GM23248 (cell line): Measurements from ENCODE around the gene BCKDHB. TPM values are rescaled to one million over a fixed set of nuclear protein-coding genes. Genes with fewer than 3 reads are reported as not detected.

Source experiments
- DNase-seq: peaks from one replicate; pipeline ENCODE4 v3.0.0-alpha.2; 2015
- H2AFZ ChIP-seq: fragments of 200-600 bp; sonication (generic); 2 replicates; pipeline ENCODE4 v1.6.1; 2016; ENCODE audit warnings: antibody characterized with exemption
- H3F3A ChIP-seq: fragments of 200-600 bp; sonication (generic); 2 replicates; pipeline ENCODE4 v1.6.1; 2016; ENCODE audit warnings: mild to moderate bottlenecking, antibody characterized with exemption, mixed run types; ENCODE audit not compliant: insufficient read depth
- H3K27ac ChIP-seq: fragments of 200-600 bp; sonication (generic); 2 replicates; pipeline ENCODE4 v1.5.1; 2016; ENCODE audit warnings: mild to moderate bottlenecking
- H3K27me3 ChIP-seq: fragments of 200-600 bp; sonication (generic); replicated peaks from 2 replicates; pipeline ENCODE4 v1.6.1; 2016; ENCODE audit warnings: mild to moderate bottlenecking; ENCODE audit not compliant: insufficient read depth
- H3K36me3 ChIP-seq: fragments of 200-600 bp; sonication (generic); 2 replicates; pipeline ENCODE4 v1.6.1; 2016; ENCODE audit warnings: low read depth, mild to moderate bottlenecking
- H3K4me1 ChIP-seq: fragments of 200-600 bp; sonication (generic); 2 replicates; pipeline ENCODE4 v1.6.1; 2016; ENCODE audit warnings: mild to moderate bottlenecking; ENCODE audit not compliant: insufficient read depth
- H3K4me2 ChIP-seq: fragments of 200-600 bp; sonication (generic); one replicate; pipeline ENCODE4 v1.6.1; 2016; ENCODE audit warnings: mild to moderate bottlenecking; ENCODE audit not compliant: unreplicated experiment
- H3K4me3 ChIP-seq: fragments of 200-600 bp; sonication (generic); 2 replicates; pipeline ENCODE4 v1.5.1; 2016; ENCODE audit warnings: mild to moderate bottlenecking
- H3K79me2 ChIP-seq: fragments of 200-600 bp; sonication (generic); 2 replicates; pipeline ENCODE4 v1.6.1; 2016; ENCODE audit warnings: mild to moderate bottlenecking; ENCODE audit not compliant: insufficient read depth
- H3K9ac ChIP-seq: fragments of 200-600 bp; sonication (generic); 2 replicates; pipeline ENCODE4 v1.6.1; 2016; ENCODE audit warnings: mild to moderate bottlenecking
- H3K9me2 ChIP-seq: fragments of 200-600 bp; sonication (generic); 2 replicates; pipeline ENCODE4 v1.6.1; 2016; ENCODE audit warnings: mixed run types, mild to moderate bottlenecking, moderate library complexity; ENCODE audit not compliant: insufficient read depth
- H3K9me3 ChIP-seq: fragments of 200-600 bp; sonication (generic); one replicate; pipeline ENCODE4 v1.6.1; 2017; ENCODE audit warnings: low read depth
- H4K20me1 ChIP-seq: fragments of 200-600 bp; sonication (generic); 2 replicates; pipeline ENCODE4 v1.6.0; 2016; ENCODE audit not compliant: insufficient read depth
- EZH2 ChIP-seq: fragments of 200-600 bp; sonication (generic); IDR thresholded peaks from 2 replicates; pipeline ENCODE4 v1.6.1; 2018; ENCODE audit warnings: antibody characterized with exemption, mild to moderate bottlenecking; ENCODE audit not compliant: insufficient read depth, poor library complexity, severe bottlenecking
- EZH2phosphoT487 ChIP-seq: fragments of 200-600 bp; sonication (generic); IDR thresholded peaks from 2 replicates; pipeline ENCODE4 v1.6.1; 2018; ENCODE audit warnings: antibody characterized with exemption, moderate library complexity, mild to moderate bottlenecking, low read depth; ENCODE audit not compliant: insufficient read depth
- WGBS, 2 experiments: methylation state at CpG; one replicate each; pipeline ENCODE4 v1.1.6; 2015 to 2017; ENCODE audit warnings: low lambda C conversion rate in 2 of 2, low coverage in 1 of 2; ENCODE audit errors: missing lambda C conversion rate in 2 of 2; 5-methylcytosine and 5-hydroxymethylcytosine counted together
- in situ Hi-C: fragments of 300-500 bp; cut with MboI; formaldehyde crosslinking; loops from 2 replicates; pipeline ENCODE4 v1.15.0; 2020
- polyA plus RNA-seq: library from polyadenylated mRNA; unstranded; fragments of >200 nt; fragmentation: Nextera tagmentation; extraction: Ambion mirVana; gene quantifications from 2 replicates; pipeline ENCODE4 v1.2.1, GENCODE V29; 2016
- total RNA-seq: library from RNA; depleted of rRNA; stranded (reverse); fragments of >200 nt; shearing (Covaris generic); gene quantifications from 2 replicates; pipeline ENCODE4 v1.2.3, GENCODE V29; 2014

BCKDHB gene
- total and polyA plus RNA-seq, 2 experiments from 2014 or later: 18.4 to 33.8 TPM

DNA sequence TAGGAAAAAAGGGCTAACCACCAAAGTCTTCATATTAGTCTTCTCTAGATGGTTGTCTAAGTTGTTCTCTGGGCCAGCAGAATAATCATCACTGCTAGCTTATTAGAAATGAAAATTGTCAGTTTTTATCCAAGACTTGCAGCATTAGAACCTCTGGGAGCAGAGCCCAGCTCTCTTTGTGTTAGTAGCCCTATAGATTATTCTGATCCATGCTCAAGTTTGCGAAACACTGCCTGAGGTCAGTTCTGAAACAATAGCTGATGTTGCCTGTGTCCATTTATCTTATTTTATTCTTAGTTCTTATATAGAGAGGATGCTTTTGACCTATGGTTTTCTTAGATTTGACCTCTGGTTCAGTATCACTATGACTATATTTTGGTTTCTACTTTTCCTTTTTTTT, 66.9 kb downstream of the BCKDHB start:
- H3K9ac ChIP-seq: no peak overlapping the region
- H2AFZ ChIP-seq: no peak overlapping the region
- H3K27me3 ChIP-seq: no peaks in the 10 kb centered on the region
- peaks cover 22% of the 10 kb centered on the region for H3F3A ChIP-seq
- DNase-seq: no peak
- TF ChIP-seq EZH2phosphoT487: no peak
- TF ChIP-seq EZH2: no peak
- no peaks in the 10 kb centered on the region; the same call in 1 of the 2 replicates for H3K36me3 ChIP-seq
- H3K4me1 ChIP-seq: peaks cover 31% of the 10 kb centered on the region
- no peaks in the 10 kb centered on the region for H3K79me2 ChIP-seq
- no peak overlapping the region for H3K4me3 ChIP-seq
- no peaks in the 10 kb centered on the region for H3K9me3 ChIP-seq
- no peaks in the 10 kb centered on the region for H3K9me2 ChIP-seq
- 97 to 100% methylated on average over 1 of the region's 1 CpG for WGBS, 2 experiments
- no peak overlapping the region for H3K4me2 ChIP-seq
- no peak overlapping the region for H3K27ac ChIP-seq
- in situ Hi-C loops: no loop called here
- no peaks in the 10 kb centered on the region for H4K20me1 ChIP-seq

DNA sequence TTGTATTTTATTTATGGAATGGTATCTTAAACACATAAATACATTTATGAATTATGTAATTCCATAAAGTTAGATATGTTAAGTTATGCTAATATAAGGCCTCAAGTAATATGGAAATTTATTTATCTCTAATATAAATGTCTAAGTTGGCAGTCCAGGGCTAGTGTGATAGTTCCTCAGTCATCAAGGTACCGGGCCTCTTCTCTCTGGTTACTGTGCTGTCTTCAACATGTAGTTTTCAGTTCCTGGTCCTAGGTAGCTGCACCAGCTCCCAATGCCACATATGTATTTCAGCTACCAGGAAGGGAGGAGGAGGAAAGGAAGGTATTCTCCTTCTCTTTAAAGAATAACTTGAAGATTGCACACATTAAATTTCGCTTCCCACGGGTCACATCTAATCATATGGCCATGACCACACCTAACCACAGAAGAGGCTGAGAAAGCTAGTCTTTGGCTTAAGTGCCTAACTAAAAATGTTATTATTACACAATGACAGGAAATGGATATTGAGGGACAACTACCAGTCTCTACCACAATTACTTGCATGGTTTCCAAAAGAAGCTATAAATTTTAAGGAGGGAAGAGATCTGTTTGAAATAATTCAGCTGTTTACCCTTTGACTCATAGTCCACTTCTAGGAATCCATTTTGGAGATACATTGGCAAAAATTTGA, 68.6 kb downstream of the BCKDHB start:
- Histone ChIP-seq H3K9me3 (no peaks in the 10 kb centered on the region), H3K4me1 (peaks cover 34% of the 10 kb centered on the region), H3K36me3 (no peaks in the 10 kb centered on the region; the same call in 1 of the 2 replicates), H3K27me3 (no peaks in the 10 kb centered on the region), H3K4me2 (peak overlapping the region; percentile 53), H3K79me2 (no peaks in the 10 kb centered on the region), H3F3A (peaks cover 22% of the 10 kb centered on the region), H4K20me1 (no peaks in the 10 kb centered on the region), H3K9me2 (no peaks in the 10 kb centered on the region), H3K4me3 (no peak overlapping the region), H3K27ac (peak overlapping the region; percentile 65), H2AFZ (peak overlapping the region; percentile 44; the same call in 1 of the 2 replicates), H3K9ac (no peak overlapping the region)
- TF ChIP-seq EZH2phosphoT487 (peak; percentile 80; the same call in 1 of the 2 replicates), EZH2 (no peak)
- WGBS, 2 experiments: 43 to 45% methylated on average over 3 of the region's 3 CpGs
- in situ Hi-C loops: no loop called here
- peak; percentile 77 for DNase-seq

DNA sequence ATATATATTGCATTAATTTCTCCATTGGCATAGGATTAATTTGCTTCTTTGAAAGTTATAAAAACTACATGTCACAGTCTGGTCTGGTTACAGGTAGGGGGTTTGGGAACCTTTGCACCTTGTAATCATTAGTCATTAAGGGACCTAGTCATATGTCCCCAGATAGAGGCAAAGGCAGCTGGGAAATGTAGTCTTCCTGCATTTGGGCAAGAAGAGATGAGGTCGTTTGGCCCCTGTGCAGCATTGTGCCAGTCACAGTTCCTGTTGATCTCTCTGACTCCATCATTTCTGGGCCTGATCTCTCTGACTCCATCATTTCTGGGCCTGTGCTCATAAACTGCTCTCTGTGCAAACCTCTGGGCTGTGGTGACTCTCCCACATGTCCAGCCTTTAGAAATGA, 73.2 kb downstream of the BCKDHB start:
- DNase-seq: peak; percentile 12
- no peaks in the 10 kb centered on the region for H3K27me3 ChIP-seq
- H3K9ac ChIP-seq: no peak overlapping the region
- H3K9me2 ChIP-seq: no peaks in the 10 kb centered on the region; the same call in 1 of the 2 replicates
- 0 to 26% methylated on average over 1 of the region's 1 CpG for WGBS, 2 experiments
- no peaks in the 10 kb centered on the region for H3K9me3 ChIP-seq
- in situ Hi-C loops: no loop called here
- no peak overlapping the region for H3K4me3 ChIP-seq
- H3K27ac ChIP-seq: no peak overlapping the region
- no peaks in the 10 kb centered on the region for H3K36me3 ChIP-seq
- no peak for TF ChIP-seq EZH2phosphoT487
- no peak for TF ChIP-seq EZH2
- no peaks in the 10 kb centered on the region for H3K79me2 ChIP-seq
- peaks cover 13% of the 10 kb centered on the region for H3F3A ChIP-seq
- H3K4me2 ChIP-seq: no peak overlapping the region
- H2AFZ ChIP-seq: no peak overlapping the region
- no peaks in the 10 kb centered on the region for H4K20me1 ChIP-seq
- H3K4me1 ChIP-seq: peaks cover 37% of the 10 kb centered on the region

DNA sequence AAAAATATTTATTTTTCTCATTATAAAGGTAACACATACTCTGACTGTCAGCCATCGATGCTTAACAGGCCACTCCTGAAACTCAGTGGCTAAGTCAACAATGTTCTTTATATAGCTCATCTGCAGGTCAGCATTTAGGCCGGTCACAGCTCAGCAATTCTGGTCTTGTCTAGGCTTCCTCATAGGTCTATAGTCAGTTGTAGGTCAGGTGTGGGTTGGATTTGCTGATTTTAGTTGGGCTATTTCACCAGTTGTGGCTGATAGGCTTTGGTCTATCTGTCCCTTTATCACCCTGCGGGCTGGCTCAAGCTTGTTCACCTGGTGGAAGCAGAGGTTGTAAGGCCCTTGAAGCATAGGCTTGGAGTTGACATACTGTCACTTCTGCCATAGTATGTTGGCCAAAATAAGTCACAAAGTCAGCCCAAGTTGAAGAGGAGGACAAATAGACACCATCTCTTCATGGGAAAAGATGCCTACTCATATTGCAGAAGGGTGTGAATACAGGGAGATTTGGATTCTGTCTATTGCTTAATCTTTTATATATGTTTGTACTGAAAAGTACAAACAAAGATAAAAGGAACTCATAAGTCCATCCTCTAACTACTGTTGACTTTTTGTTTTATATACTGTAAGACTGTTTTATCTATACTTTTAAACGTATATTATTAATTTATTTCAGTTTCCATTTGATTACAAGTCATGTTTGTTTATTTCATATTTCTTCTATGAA, 75.0 kb downstream of the BCKDHB start:
- TF ChIP-seq EZH2 (no peak), EZH2phosphoT487 (no peak)
- H3K4me1 ChIP-seq: peaks cover 24% of the 10 kb centered on the region
- in situ Hi-C loops: no loop called here
- H3F3A ChIP-seq: no peaks in the 10 kb centered on the region
- H3K36me3 ChIP-seq: no peaks in the 10 kb centered on the region
- no peak for DNase-seq
- H2AFZ ChIP-seq: no peak overlapping the region
- H3K27ac ChIP-seq: no peak overlapping the region
- no peaks in the 10 kb centered on the region for H3K79me2 ChIP-seq
- no peak overlapping the region for H3K4me2 ChIP-seq
- H3K9me2 ChIP-seq: no peaks in the 10 kb centered on the region; the same call in 1 of the 2 replicates
- no peaks in the 10 kb centered on the region for H3K27me3 ChIP-seq
- H3K9me3 ChIP-seq: no peaks in the 10 kb centered on the region
- H3K4me3 ChIP-seq: no peak overlapping the region
- no peak overlapping the region for H3K9ac ChIP-seq
- H4K20me1 ChIP-seq: no peaks in the 10 kb centered on the region
- WGBS, 2 experiments: 95 to 97% methylated on average over 4 of the region's 4 CpGs
